ENCODE data around the gene ZNF649. TPM values are rescaled to one million over a fixed set of nuclear protein-coding genes. Genes with fewer than 3 reads are reported as not detected.

The ZNF649 gene
- total RNA-seq, 4 donors from 2014 or later = 8.6 to 19.5 (median 10.1) TPM

DNA sequence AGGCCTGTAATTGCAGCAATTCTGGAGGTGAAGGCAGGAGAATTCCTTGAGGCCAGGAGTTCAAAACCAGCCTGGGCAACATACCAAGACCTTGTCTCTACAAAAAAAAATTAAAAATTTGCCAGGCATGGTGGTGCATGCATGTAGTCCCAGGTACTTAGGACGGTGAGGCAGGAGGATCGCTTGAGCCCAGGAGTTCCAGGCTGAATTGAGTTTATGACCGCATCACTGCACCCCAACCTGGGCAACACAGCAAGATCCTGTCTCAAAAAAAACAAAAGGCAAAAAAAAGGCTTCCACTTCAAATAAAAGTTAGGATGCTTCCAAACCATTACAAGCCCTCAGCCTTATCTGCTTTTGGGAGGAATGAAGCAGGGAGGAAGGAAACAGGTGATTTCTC lies 22.3 kb downstream of the ZNF649 start:
- no peak for DNase-seq
- H3K4me3 ChIP-seq = no peak overlapping the region
- H3K9me3 ChIP-seq = peaks cover 45 to 47% of the 10 kb centered on the region in 2 donors
- peaks cover 0 to 8% (median 3%) of the 10 kb centered on the region in 4 donors for H3K4me1 ChIP-seq
- TF ChIP-seq, protein P1, sequence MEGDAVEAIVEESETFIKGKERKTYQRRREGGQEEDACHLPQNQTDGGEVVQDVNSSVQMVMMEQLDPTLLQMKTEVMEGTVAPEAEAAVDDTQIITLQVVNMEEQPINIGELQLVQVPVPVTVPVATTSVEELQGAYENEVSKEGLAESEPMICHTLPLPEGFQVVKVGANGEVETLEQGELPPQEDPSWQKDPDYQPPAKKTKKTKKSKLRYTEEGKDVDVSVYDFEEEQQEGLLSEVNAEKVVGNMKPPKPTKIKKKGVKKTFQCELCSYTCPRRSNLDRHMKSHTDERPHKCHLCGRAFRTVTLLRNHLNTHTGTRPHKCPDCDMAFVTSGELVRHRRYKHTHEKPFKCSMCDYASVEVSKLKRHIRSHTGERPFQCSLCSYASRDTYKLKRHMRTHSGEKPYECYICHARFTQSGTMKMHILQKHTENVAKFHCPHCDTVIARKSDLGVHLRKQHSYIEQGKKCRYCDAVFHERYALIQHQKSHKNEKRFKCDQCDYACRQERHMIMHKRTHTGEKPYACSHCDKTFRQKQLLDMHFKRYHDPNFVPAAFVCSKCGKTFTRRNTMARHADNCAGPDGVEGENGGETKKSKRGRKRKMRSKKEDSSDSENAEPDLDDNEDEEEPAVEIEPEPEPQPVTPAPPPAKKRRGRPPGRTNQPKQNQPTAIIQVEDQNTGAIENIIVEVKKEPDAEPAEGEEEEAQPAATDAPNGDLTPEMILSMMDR (IDR thresholded peaks at IDR 0.05) = no peak
- no peak for TF ChIP-seq EP300 (IDR thresholded peaks at IDR 0.05; ENCODE audit: low read depth)
- no peak for TF ChIP-seq POLR2AphosphoS5 (IDR thresholded peaks at IDR 0.05)
- no peak for TF ChIP-seq POLR2A (IDR thresholded peaks at IDR 0.05)
- in situ Hi-C loops (cut with MboI; ENCODE audit: low pct_ligation_motif_present in 1 of 4, low pct_unique_long_range_greater_than_20kb in 1 of 4, low sequenced_read_pairs in 3 of 4) = no loop called here
- H3K36me3 ChIP-seq = peaks cover 0 to 37% (median 13%) of the 10 kb centered on the region in 4 donors
- intact Hi-C loops (cut with DNase I; ENCODE audit: low total_unique reads) = no loop called here
- no peaks in the 10 kb centered on the region for H3K27me3 ChIP-seq
- H3K27ac ChIP-seq = no peak overlapping the region
- WGBS, 2 donors (ENCODE audit: low coverage in 1 of 2) = 96 to 100% methylated on average over 3 of the region's 3 CpGs

DNA sequence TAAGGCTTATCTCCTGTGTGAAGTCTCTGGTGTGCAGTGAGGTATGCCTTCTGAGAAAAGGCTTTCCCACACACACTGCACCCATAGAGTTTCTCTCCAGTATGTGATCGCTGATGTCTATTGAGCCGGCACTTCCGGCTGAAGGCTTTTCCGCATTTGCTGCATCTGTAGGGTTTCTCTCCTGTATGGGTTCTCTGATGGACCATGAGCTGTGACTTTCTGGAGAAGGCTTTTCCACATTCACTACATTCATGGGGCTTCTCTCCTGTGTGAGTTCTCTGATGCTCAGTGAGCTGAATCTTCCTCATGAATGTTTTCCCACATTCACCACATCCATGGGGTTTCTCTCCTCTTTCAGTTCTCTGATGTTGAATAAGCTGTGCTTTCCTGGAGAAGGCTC lies 31.7 kb downstream of the ZNF649 start:
- no peak for TF ChIP-seq EP300 (IDR thresholded peaks at IDR 0.05; ENCODE audit: low read depth)
- TF ChIP-seq, protein P1 (IDR thresholded peaks at IDR 0.05) = no peak
- TF ChIP-seq POLR2A (IDR thresholded peaks at IDR 0.05) = no peak
- no peak for TF ChIP-seq POLR2AphosphoS5 (IDR thresholded peaks at IDR 0.05)
- Histone ChIP-seq H3K4me1 (no peaks in the 10 kb centered on the region), H3K27me3 (no peaks in the 10 kb centered on the region), H3K4me3 (no peak overlapping the region), H3K27ac (no peak overlapping the region), H3K36me3 (peaks cover 0 to 65% (median 28%) of the 10 kb centered on the region in 4 donors), H3K9me3 (peaks cover 78 to 89% of the 10 kb centered on the region in 2 donors)
- in situ Hi-C loops (cut with MboI; ENCODE audit: low pct_ligation_motif_present in 1 of 4, low pct_unique_long_range_greater_than_20kb in 1 of 4, low sequenced_read_pairs in 3 of 4) = no loop called here
- DNase-seq = no peak
- WGBS, 2 donors (ENCODE audit: low coverage in 1 of 2) = 94 to 97% methylated on average over 2 to 4 of the region's 4 CpGs
- intact Hi-C loops (cut with DNase I; ENCODE audit: low total_unique reads) = no loop called here

DNA sequence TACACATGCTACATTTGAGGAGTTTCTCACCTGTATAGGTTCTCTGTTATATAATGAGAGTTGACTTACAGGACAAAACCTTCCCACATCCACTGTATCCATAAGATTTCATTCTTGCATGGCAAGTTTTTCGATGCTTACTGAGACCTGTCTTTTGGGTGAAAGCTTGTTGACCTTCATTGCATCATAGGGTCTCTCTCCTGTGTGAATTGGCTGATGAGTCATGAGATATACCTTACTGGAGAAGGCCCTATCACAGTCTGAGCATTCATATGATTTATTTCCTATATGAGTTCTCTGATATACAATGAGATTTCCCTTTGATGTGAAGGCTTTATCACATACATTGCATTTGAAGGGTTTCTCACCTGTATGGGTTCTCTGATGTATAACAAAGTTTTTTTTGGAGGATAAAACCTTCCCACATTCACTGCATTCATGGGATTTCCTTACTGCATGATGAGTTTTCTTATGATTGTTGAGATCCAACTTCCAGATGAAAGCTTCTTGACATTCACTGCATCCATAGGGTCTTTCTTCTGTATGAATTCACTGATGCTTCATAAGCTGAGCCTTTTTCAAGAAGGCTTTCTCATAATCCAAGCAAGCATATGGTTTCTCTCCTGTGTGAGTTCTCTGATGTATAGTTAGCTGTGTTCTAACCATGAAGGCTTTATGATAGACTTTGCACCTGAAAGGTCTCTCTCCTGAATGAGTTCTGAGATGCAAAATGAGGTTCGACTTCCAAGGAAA lies 42.8 kb downstream of the ZNF649 start:
- no peak for DNase-seq
- no peaks in the 10 kb centered on the region for H3K27me3 ChIP-seq
- H3K4me1 ChIP-seq = no peaks in the 10 kb centered on the region
- H3K9me3 ChIP-seq = peaks cover 93 to 99% of the 10 kb centered on the region in 2 donors
- no peak overlapping the region for H3K27ac ChIP-seq
- WGBS, 2 donors (ENCODE audit: low coverage in 1 of 2) = 96% methylated on average over 2 of the region's 2 CpGs; no CpG with 5 or more reads in 1 of the 2 donors
- H3K36me3 ChIP-seq = no peaks in the 10 kb centered on the region
- intact Hi-C loops (cut with DNase I; ENCODE audit: low total_unique reads) = no loop called here
- TF ChIP-seq POLR2AphosphoS5 (IDR thresholded peaks at IDR 0.05) = no peak
- no peak for TF ChIP-seq EP300 (IDR thresholded peaks at IDR 0.05; ENCODE audit: low read depth)
- H3K4me3 ChIP-seq = no peak overlapping the region
- in situ Hi-C loops (cut with MboI; ENCODE audit: low pct_ligation_motif_present in 1 of 4, low pct_unique_long_range_greater_than_20kb in 1 of 4, low sequenced_read_pairs in 3 of 4) = no loop called here

Other genes with a start within 250 kb of the ZNF649 start
- gene SPACA6, start 211.7 kb downstream of the ZNF649 start, total RNA-seq = 10 to 100 TPM in 2 of 4 donors, 1 to 10 TPM in 2; 2.3 to 25.1 (median 12.4) TPM
- 1 to 10 TPM in 1 of 4 donors, under 1 TPM in 2, not detected in 1; 0.27 to 1.9 (median 0.48) TPM for gene HAS1, start 181.0 kb downstream of the ZNF649 start, total RNA-seq
- 1 to 10 TPM in 2 of 4 donors, not detected in 2; 1.5 to 4.4 TPM for gene FPR1, start 153.1 kb downstream of the ZNF649 start, total RNA-seq
- gene FPR2, start 143.8 kb downstream of the ZNF649 start, total RNA-seq = not detected
- gene FPR3, start 109.9 kb downstream of the ZNF649 start, total RNA-seq = 1 to 10 TPM in 2 of 4 donors, not detected in 2; 3.4 to 4.8 TPM
- 10 to 100 TPM; 10.5 to 26.4 (median 11.7) TPM for gene ZNF577, start 17.1 kb downstream of the ZNF649 start, total RNA-seq
- gene ZNF613, start 22.5 kb upstream of the ZNF649 start, total RNA-seq = 10 to 100 TPM in 2 of 4 donors, 1 to 10 TPM in 2; 6.0 to 62.8 (median 15.8) TPM
- 10 to 100 TPM in 3 of 4 donors, 1 to 10 TPM in 1; 7.8 to 30.3 (median 14.5) TPM for gene ZNF350, start 81.8 kb upstream of the ZNF649 start, total RNA-seq
- gene ZNF615, start 103.2 kb upstream of the ZNF649 start, total RNA-seq = 10 to 100 TPM in 3 of 4 donors, 1 to 10 TPM in 1; 3.6 to 23.9 (median 14.4) TPM
- 10 to 100 TPM in 1 of 4 donors, 1 to 10 TPM in 2, under 1 TPM in 1; 0.37 to 57.3 (median 4.7) TPM for gene ZNF614, start 123.4 kb upstream of the ZNF649 start, total RNA-seq
- gene ZNF432, start 143.8 kb upstream of the ZNF649 start, total RNA-seq = 10 to 100 TPM in 2 of 4 donors, 1 to 10 TPM in 2; 8.0 to 16.1 (median 10.1) TPM
- 10 to 100 TPM; 15.7 to 23.7 (median 21.1) TPM for gene ZNF841, start 190.7 kb upstream of the ZNF649 start, total RNA-seq
- gene ZNF616, start 234.9 kb upstream of the ZNF649 start, total RNA-seq = 1 to 10 TPM; 2.2 to 8.4 (median 7.2) TPM